GM21515 (cell line): ENCODE data around the gene DIAPH2.
"Not testable (repeated sequence)": the region's sequence is repeated elsewhere in the genome, so short reads cannot be mapped to it uniquely, and the experiment has no call there.

Source experiments
- ATAC-seq: cut with Tn5 transposase; IDR thresholded peaks from one replicate; pipeline ENCODE4 v1.9.1; 2021; ENCODE audit not compliant: unreplicated experiment

DIAPH2 gene

GRCh38 chrX:97366237-97366636 is 681.6 kb downstream of the DIAPH2 start:
- ATAC-seq = no peak

DNA sequence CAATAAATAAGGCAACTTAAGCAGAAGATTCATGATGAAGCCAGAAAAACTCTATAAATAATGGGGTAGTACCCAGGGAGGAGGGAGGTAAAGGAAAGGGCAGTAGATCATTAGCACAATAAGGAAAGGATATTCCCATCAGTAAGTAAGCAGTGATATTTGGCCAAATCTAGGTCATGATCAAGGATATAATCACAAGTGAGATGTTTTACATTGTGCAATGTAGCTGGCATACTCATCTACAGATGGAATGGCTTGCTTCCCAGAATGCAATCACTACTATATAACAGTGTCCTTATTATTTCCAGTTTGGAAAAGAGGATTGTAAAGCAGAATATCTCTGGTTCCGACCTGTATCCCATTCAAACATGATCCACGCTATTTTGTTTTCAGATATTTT is 682.5 kb downstream of the DIAPH2 start:
- no peak for ATAC-seq

- ATAC-seq = no peak
Observed at GRCh38 chrX:97369947-97370346, 685.3 kb downstream of the DIAPH2 start.

DNA sequence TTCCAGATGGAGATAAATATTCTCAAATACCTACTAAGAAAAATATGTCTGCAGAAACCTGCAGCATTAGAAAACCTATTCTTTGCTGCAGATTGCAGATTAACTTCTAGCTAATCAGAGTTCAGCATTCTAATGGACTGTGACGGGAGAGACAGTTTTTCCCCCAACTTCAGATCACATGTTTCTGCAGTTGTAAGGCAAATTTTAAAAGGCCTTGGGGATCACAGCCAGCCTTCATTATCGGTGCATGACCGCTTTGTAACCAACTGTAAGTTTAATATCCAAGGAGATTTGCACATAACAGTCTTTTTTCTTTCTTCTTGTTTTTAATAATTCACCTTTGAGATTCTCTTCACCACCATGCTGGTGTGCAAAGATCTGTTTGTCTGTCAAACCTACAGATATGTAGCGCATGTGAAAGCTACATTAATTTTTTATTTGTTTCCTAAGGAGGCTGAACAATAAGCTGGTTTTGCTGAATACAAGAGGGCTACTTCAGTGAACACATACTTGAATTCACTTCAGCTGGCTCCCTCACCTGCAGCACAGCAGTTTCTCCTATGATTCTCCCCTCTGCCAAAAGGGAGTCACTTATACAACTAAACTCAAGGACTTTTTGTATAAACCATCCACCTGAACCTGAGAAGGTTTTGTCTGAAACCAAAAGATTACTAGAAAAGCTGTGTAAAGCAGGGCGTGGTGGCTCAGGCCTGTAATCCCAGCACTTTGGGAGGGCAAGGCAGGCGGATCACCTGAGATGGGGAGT is 687.5 kb downstream of the DIAPH2 start:
- ATAC-seq = no peak

- no peak for ATAC-seq
Observed at GRCh38 chrX:97374266-97374665, 689.6 kb downstream of the DIAPH2 start.

- no peak for ATAC-seq
Observed at GRCh38 chrX:97380200-97380599, 695.6 kb downstream of the DIAPH2 start.

GRCh38 chrX:97384685-97385084 is 700.0 kb downstream of the DIAPH2 start:
- ATAC-seq = no peak

- no peak for ATAC-seq
Observed at GRCh38 chrX:97387004-97387403, 702.4 kb downstream of the DIAPH2 start.

DNA sequence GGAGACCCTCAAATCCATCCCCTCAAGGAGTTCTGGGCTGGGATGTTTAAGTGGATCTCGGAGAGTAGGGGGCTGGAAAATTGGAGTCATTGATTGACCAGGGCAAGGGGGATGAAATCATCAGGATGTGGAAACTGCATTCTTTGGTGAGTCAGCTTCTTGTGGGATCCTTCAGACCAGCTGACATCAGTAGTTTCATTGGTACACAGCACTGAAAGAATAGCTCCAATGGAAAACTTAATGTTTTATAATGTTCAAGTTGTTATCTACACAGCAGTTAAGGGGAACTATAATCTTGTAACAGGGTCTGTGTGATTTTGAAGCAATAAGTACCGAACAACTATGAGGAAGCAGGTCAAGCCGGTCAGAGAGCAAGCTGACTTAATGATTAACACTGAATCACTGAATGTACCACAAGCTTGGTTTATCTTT is 705.1 kb downstream of the DIAPH2 start:
- no peak for ATAC-seq

DNA sequence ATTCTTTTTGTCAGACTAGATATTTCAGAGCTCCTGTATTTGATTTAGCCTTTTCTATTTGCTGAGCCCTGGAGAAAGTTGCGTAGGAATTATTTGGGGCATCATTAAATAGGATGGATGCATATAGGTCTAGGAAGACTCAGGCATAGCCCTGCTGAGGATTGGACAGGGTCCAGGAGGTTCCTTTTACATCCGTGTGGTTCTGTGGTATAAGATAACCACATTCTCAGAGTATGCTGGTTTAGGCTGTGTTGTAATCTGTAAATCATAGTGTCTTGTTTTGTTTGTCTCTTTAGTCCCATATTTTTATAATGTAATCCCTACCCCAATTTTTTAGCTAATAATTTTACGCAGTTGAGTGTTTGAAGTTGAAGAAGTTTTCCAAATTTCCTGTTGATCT is 712.7 kb downstream of the DIAPH2 start:
- ATAC-seq = no peak

DNA sequence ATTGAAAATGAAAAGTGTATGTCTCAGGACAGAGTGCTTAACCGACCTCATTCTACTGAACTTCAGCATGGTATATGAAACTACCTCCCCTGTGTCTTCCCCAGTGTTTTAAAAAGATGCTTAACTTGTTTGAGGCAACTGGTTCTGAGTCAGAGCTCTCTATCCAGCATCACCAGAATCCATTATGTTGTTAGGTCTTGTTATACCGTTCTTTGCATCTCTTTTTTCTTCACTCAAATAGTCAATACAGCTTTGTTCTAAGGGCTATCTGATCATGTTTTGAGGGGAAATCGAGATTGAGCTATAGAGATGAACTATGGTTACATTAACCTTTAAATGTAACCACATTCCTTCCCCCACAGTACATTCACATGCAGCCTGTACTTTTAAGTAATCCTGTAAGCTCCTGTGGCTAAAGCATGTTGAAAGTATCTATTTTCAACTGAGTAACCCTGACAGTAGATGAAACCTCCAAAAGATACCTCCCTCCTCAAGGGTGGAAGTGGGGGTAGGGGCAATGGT is 713.4 kb downstream of the DIAPH2 start:
- peak; percentile 64 for ATAC-seq

DNA sequence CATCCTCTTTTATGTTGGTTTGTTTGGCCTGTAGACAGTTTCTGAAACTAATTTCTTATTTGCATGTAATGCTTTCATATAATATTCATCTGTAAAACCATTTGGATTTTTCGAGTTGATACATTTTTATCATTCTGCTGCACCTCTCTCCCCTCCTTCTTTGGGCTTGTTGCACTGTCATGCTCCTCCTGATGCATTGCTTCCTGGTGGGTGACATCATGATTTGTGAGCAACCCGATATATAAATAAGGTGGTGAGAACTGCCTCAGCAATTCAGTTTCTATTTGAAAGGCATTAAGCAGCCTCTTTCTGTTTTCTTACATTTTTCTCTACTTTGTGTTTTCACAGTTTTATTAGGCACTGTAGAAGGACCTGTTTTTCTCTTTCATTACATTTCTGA is 714.8 kb downstream of the DIAPH2 start:
- ATAC-seq = peak; percentile 42

DNA sequence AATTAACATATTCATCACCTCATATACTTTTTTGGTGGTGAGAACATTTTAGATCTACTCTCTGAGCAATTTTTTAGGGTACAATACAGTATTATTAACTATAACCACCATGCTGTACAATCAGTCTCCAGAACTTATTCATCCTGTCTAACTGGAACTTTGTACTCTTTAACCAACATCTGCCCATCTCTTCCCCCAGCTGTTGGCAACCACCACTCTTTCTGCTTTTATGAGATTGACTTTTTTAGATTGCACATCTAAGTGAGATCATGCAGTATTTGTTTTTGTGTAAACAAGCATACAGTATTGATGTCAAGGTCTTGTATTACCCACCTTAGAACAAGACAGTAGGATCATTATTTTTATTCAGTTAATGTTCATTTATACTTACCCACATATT is 715.9 kb downstream of the DIAPH2 start:
- ATAC-seq = no peak

- no peak for ATAC-seq
Observed at GRCh38 chrX:97401154-97401553, 716.5 kb downstream of the DIAPH2 start.

DNA sequence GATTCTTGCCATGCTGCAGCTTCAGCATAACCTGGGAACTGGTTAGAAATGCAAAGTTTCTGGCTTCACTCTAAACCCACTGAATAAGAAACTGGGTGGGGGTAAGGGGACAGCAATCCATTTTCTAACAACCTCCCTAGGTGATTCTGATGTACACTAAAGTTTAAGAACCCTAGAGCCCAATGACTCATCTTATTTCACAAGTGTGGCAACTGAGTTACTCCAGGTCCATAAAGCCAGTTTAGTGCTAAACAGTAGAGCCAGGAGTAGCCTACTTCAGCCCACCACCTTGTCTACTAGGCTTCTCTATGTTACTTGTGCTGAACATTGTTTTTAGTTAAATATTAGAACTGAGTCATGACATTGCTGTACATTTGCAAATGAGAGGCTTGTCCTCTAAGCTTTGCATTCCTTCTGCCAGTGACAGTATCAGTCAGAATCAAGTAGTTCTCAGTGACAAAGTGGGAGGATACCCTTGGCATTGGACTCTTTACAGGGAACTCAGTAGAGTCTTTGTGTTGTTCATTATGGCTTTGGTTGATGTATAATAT is 717.0 kb downstream of the DIAPH2 start:
- ATAC-seq = no peak

DNA sequence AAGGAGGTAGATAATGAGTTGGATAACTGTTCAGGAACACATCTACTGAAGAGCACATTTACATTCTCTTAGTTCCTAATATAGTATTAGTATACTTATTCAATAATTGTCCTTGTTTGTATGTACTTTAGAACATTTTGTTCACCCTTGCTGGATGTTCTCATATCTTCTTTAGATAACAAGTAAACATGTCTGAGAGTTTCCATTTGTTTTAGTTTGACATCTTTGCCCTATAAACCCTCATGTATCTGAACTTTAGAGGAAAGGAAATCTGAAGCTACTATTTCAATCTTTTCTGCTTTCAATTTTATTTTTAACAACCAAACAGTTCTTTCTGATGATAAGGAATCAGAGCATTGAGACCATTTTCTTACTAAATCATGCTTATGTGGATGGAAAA is 717.7 kb downstream of the DIAPH2 start:
- ATAC-seq = no peak

DNA sequence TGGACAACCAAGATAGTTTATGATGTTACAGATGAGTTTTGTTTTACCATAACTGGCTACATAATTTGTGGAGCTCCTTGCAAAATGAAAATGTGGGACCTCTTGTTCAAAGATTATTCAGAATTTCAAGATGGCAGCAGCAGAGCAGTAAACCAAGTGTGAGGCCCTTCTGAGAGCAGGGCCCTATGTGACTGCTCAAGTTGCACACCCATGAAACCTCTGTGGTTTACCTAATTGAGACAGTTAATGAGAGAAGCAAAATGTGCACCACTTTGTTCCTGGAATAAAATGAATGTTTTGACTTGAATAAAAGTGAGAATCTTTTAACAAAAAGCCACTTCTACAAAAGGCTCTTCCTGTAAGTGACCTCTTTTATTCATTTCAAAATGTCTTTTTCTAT is 718.3 kb downstream of the DIAPH2 start:
- no peak for ATAC-seq

- ATAC-seq = no peak
Observed at GRCh38 chrX:97405031-97405660, 720.5 kb downstream of the DIAPH2 start.

DNA sequence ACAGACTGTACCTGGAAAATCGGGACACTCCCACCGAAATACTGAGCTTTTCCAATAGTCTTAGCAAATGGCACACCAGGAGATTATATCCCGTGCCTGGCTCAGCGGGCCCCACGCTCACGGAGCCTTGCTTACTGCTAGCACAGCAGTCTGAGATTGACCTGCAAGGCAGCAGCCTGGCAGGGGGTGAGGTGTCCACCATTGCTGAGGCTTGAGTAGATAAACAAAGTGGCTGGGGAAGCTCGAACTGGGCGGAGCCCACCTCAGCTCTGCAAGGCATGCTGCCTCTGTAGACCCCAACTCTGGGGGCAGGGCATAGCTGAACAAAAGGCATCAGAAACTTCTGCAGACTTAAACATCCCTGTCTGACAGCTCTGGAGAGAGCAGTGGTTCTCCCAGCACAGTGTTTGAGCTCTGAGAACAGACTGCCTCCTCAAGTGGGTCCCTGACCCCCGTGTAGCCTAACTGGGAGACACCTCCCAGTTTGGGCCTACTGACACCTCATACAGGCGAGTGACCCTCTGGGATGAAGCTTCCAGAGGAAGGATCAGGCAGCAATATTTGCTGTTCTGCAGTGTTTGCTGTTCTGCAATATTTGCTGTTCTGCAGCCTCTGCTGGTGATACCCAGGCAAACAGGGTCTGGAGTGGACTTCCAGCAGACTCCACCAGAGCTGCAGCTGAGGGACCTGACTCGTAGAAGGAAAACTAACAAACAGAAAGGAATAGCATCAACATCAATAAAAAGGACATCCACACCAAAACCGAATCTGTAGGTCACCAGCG is 725.2 kb downstream of the DIAPH2 start:
- ATAC-seq = not testable (repeated sequence)

GRCh38 chrX:97416461-97416860 is 731.8 kb downstream of the DIAPH2 start:
- ATAC-seq = no peak

DNA sequence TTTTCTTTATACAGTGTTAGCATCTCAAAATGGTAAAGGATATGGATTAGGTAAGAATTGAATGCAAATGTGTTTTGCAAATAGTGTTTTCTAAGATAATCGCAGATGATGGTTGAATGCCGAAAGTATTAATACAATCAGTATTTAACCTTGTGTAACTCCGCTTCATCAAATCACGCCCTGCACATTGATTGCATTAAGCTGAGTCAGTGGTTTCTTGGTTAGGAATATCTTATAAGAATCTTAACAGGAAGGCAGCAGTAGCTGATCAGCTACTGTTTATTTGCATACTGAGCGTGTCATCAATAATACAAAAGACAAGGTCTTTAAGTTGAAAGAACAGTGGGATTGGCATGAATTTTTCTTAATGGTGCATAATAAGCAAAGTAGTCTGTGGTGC is 744.5 kb downstream of the DIAPH2 start:
- no peak for ATAC-seq
